Activated T-helper 1 cell treated with Interleukin-2 at 50 U/mL for 16 hours (primary cell): Measurements from ENCODE around the gene DLEC1.
A peak's percentile ranks its signal among the peaks of the same experiment; 100 is the strongest.

Experiments used
- DNase-seq: peaks from one replicate; pipeline ENCODE4 v3.0.0-alpha.2; 2020; ENCODE audit warnings: low read depth

Gene DLEC1

GRCh38 chr3:38108649-38109579, 69.9 kb downstream of the DLEC1 start:
- no peak for DNase-seq

GRCh38 chr3:38109580-38110313, 70.7 kb downstream of the DLEC1 start:
- DNase-seq: no peak

- DNase-seq: no peak
These were observed 71.5 kb downstream of the DLEC1 start for GRCh38 chr3:38110314-38111050.

- DNase-seq: no peak
These were observed 72.2 kb downstream of the DLEC1 start for GRCh38 chr3:38111201-38111600.

- no peak for DNase-seq
These were observed 72.8 kb downstream of the DLEC1 start for GRCh38 chr3:38111696-38112377.

GRCh38 chr3:38112378-38112761, 73.4 kb downstream of the DLEC1 start:
- DNase-seq: no peak

- no peak for DNase-seq
These were observed 75.3 kb downstream of the DLEC1 start for GRCh38 chr3:38114052-38114874.

GRCh38 chr3:38114875-38115644, 76.1 kb downstream of the DLEC1 start:
- no peak for DNase-seq

- no peak for DNase-seq
These were observed 76.8 kb downstream of the DLEC1 start for GRCh38 chr3:38115645-38116427.

- DNase-seq: no peak
These were observed 77.6 kb downstream of the DLEC1 start for GRCh38 chr3:38116471-38117162.

- no peak for DNase-seq
These were observed 78.2 kb downstream of the DLEC1 start for GRCh38 chr3:38117163-38117716.

- DNase-seq: peak; percentile 39
These were observed 78.9 kb downstream of the DLEC1 start for GRCh38 chr3:38117748-38118420.

- no peak for DNase-seq
These were observed 79.6 kb downstream of the DLEC1 start for GRCh38 chr3:38118421-38119247.

GRCh38 chr3:38119248-38119544, 80.2 kb downstream of the DLEC1 start:
- DNase-seq: no peak

- no peak for DNase-seq
These were observed 81.0 kb downstream of the DLEC1 start for GRCh38 chr3:38119821-38120692.
